ENCODE data around the gene CCL14.

GRCh38 chr17:35947156-35947585 lies 39.4 kb downstream of the CCL14 start:
- TF ChIP-seq, protein P1, sequence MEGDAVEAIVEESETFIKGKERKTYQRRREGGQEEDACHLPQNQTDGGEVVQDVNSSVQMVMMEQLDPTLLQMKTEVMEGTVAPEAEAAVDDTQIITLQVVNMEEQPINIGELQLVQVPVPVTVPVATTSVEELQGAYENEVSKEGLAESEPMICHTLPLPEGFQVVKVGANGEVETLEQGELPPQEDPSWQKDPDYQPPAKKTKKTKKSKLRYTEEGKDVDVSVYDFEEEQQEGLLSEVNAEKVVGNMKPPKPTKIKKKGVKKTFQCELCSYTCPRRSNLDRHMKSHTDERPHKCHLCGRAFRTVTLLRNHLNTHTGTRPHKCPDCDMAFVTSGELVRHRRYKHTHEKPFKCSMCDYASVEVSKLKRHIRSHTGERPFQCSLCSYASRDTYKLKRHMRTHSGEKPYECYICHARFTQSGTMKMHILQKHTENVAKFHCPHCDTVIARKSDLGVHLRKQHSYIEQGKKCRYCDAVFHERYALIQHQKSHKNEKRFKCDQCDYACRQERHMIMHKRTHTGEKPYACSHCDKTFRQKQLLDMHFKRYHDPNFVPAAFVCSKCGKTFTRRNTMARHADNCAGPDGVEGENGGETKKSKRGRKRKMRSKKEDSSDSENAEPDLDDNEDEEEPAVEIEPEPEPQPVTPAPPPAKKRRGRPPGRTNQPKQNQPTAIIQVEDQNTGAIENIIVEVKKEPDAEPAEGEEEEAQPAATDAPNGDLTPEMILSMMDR (IDR thresholded peaks at IDR 0.05) = no peak
- no peak for TF ChIP-seq POLR2A (IDR thresholded peaks at IDR 0.05)

All from lower leg skin (tissue), 3 donors.